HEK293 (cell line): ENCODE data around the gene BOK.

ENCODE experiments used
- MEIS1 ChIP-seq: sonication (generic); formaldehyde crosslinking; IDR thresholded peaks from 2 replicates; pipeline ENCODE4 v1.8.1; 2022; ENCODE audit warnings: missing genetic modification reagents, mild to moderate bottlenecking, borderline replicate concordance
- SETDB1 ChIP-seq: IDR thresholded peaks from one replicate; pipeline ENCODE4 v1.6.1; 2017; ENCODE audit warnings: mild to moderate bottlenecking, low read length, moderate library complexity, mixed read lengths; ENCODE audit not compliant: insufficient read length
- SP3 ChIP-seq: fragments of 450-650 bp; formaldehyde crosslinking; IDR thresholded peaks from 2 replicates; pipeline ENCODE4 v1.5.1; 2016; ENCODE audit warnings: missing biosample characterization, missing genetic modification characterization
- SP7 ChIP-seq: fragments of 450-650 bp; formaldehyde crosslinking; IDR thresholded peaks from 2 replicates; pipeline ENCODE4 v1.5.1; 2016; ENCODE audit warnings: missing biosample characterization, missing genetic modification characterization
- ZBTB20 ChIP-seq: fragments of 450-650 bp; formaldehyde crosslinking; IDR thresholded peaks from 2 replicates; pipeline ENCODE4 v1.5.1; 2016; ENCODE audit warnings: missing biosample characterization, missing genetic modification characterization
- ZFP3 ChIP-seq: fragments of 450-650 bp; formaldehyde crosslinking; IDR thresholded peaks from 2 replicates; pipeline ENCODE4 v1.5.1; 2016; ENCODE audit warnings: low read depth, missing biosample characterization, missing genetic modification characterization
- ZNF146 ChIP-seq: fragments of 450-650 bp; formaldehyde crosslinking; IDR thresholded peaks from 2 replicates; pipeline ENCODE4 v1.5.1; 2016; ENCODE audit warnings: missing biosample characterization, missing genetic modification characterization
- ZNF2 ChIP-seq: fragments of 450-650 bp; formaldehyde crosslinking; IDR thresholded peaks from 2 replicates; pipeline ENCODE4 v1.5.1; 2016; ENCODE audit warnings: missing biosample characterization, missing genetic modification characterization
- ZNF292 ChIP-seq: fragments of 450-650 bp; formaldehyde crosslinking; IDR thresholded peaks from 2 replicates; pipeline ENCODE4 v1.5.1; 2016; ENCODE audit warnings: low read depth, missing biosample characterization, missing genetic modification characterization, borderline replicate concordance
- ZNF366 ChIP-seq: fragments of 450-650 bp; formaldehyde crosslinking; conservative IDR thresholded peaks from 2 replicates; pipeline ENCODE4 v1.5.1; 2016; ENCODE audit warnings: missing biosample characterization, missing genetic modification characterization
- ZNF530 ChIP-seq: fragments of 450-650 bp; formaldehyde crosslinking; IDR thresholded peaks from 2 replicates; pipeline ENCODE4 v1.5.1; 2016; ENCODE audit warnings: low read depth, missing biosample characterization, missing genetic modification characterization
- ZNF555 ChIP-seq: fragments of 450-650 bp; formaldehyde crosslinking; conservative IDR thresholded peaks from 2 replicates; pipeline ENCODE4 v1.5.1; 2017; ENCODE audit warnings: missing biosample characterization, mild to moderate bottlenecking, missing genetic modification characterization, inconsistent platforms
- ZNF596 ChIP-seq: fragments of 450-650 bp; IDR thresholded peaks from 2 replicates; pipeline ENCODE4 v1.5.0; 2018; ENCODE audit warnings: missing biosample characterization, mild to moderate bottlenecking, missing genetic modification characterization, moderate library complexity
- ZNF610 ChIP-seq: fragments of 450-650 bp; formaldehyde crosslinking; IDR thresholded peaks from 2 replicates; pipeline ENCODE4 v1.5.1; 2016; ENCODE audit warnings: missing biosample characterization, missing genetic modification characterization, borderline replicate concordance
- ZNF654 ChIP-seq: fragments of 450-650 bp; formaldehyde crosslinking; IDR thresholded peaks from 2 replicates; pipeline ENCODE4 v1.5.1; 2016; ENCODE audit warnings: low read depth, missing biosample characterization, missing genetic modification characterization
- ZNF837 ChIP-seq: fragments of 450-650 bp; formaldehyde crosslinking; IDR thresholded peaks from 2 replicates; pipeline ENCODE4 v1.5.1; 2016; ENCODE audit warnings: missing biosample characterization, missing genetic modification characterization
- ZSCAN30 ChIP-seq: fragments of 450-650 bp; IDR thresholded peaks from 2 replicates; pipeline ENCODE4 v1.5.1; 2018; ENCODE audit warnings: missing biosample characterization, mild to moderate bottlenecking, missing genetic modification characterization, moderate library complexity
- ZXDB ChIP-seq: fragments of 450-650 bp; formaldehyde crosslinking; IDR thresholded peaks from 2 replicates; pipeline ENCODE4 v1.5.1; 2016; ENCODE audit warnings: missing biosample characterization, missing genetic modification characterization
- TF ChIP-seq, protein P1 (sequence below): fragments of 450-650 bp; formaldehyde crosslinking; IDR thresholded peaks from 2 replicates; pipeline ENCODE4 v1.5.1; 2016; ENCODE audit warnings: missing biosample characterization, missing genetic modification characterization
- TF ChIP-seq, protein P2 (sequence below): fragments of 450-650 bp; formaldehyde crosslinking; IDR thresholded peaks from 2 replicates; pipeline ENCODE4 v1.5.1; 2016; ENCODE audit warnings: missing biosample characterization, missing genetic modification characterization
- TF ChIP-seq, protein P3 (sequence below): IDR thresholded peaks from 2 replicates; pipeline ENCODE4 v1.6.1; 2011; ENCODE audit warnings: mild to moderate bottlenecking, low read depth, low read length, borderline replicate concordance
- TF ChIP-seq, protein P4 (sequence below): fragments of 450-650 bp; formaldehyde crosslinking; IDR thresholded peaks from 2 replicates; pipeline ENCODE4 v1.5.1; 2016; ENCODE audit warnings: missing biosample characterization, missing genetic modification characterization
- TF ChIP-seq, protein P5 (sequence below): fragments of 450-650 bp; formaldehyde crosslinking; IDR thresholded peaks from 2 replicates; pipeline ENCODE4 v1.5.1; 2016; ENCODE audit warnings: missing biosample characterization, missing genetic modification characterization, borderline replicate concordance

BOK gene

DNA sequence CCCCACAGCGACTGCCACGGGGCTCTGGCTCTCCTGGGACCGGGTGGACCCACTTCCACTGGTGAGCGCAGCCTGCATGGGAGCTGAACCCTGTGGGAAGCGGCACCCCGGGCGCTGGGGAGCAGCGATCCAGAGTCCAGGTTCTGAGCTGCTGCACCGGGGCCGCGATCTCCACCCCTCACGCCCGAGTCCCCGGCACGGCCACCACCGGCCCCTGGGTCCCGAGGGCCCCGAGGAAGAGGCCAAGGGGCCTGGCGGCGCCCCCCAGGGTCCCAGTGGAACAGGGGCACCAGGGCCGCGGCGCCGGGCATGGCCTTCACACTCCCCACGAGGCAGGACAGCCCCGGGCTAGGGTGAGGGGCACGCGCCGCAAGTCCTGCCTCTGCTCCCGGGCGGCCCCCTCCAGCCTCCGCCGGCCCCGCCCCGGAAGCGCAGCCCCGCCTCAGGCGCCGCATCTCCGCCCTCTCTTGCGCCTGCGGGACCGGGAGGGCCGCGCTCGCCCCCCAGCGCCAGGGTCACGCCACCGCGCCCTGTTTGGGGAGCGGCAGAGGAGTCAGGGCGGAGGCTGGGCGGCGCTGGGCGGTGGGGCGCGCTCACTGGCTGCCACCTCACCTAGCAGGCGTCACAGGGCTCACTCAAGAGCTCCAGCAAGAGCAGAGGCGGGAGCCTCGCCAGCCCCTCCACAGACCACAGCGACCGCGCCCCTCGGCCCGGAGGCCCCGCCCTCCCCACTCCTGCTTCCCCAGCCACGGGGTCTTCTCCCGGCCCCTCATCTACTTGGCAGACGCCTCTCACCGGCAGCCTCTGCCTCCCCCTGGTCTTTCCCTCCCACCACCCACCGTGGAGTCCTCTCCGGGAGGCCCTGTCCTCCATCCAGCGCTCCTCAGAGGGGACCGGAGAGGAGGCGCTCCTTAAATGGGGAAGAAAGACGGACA is 51.6 kb downstream of the BOK start (continued):
- peak; percentile 78 for TF ChIP-seq ZBTB20 (tag by site-specific recombination)
- TF ChIP-seq ZXDB (tag by site-specific recombination) = 0 out of 2 replicates have a peak, but pooled peaks have one; percentile 12
- peak; percentile 88 for TF ChIP-seq ZNF610 (tag by site-specific recombination)
- TF ChIP-seq ZNF654 (tag by site-specific recombination) = no peak
- TF ChIP-seq, protein P1, sequence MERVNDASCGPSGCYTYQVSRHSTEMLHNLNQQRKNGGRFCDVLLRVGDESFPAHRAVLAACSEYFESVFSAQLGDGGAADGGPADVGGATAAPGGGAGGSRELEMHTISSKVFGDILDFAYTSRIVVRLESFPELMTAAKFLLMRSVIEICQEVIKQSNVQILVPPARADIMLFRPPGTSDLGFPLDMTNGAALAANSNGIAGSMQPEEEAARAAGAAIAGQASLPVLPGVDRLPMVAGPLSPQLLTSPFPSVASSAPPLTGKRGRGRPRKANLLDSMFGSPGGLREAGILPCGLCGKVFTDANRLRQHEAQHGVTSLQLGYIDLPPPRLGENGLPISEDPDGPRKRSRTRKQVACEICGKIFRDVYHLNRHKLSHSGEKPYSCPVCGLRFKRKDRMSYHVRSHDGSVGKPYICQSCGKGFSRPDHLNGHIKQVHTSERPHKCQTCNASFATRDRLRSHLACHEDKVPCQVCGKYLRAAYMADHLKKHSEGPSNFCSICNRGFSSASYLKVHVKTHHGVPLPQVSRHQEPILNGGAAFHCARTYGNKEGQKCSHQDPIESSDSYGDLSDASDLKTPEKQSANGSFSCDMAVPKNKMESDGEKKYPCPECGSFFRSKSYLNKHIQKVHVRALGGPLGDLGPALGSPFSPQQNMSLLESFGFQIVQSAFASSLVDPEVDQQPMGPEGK (tag by site-specific recombination) = peak; percentile 69
- TF ChIP-seq, protein P2, sequence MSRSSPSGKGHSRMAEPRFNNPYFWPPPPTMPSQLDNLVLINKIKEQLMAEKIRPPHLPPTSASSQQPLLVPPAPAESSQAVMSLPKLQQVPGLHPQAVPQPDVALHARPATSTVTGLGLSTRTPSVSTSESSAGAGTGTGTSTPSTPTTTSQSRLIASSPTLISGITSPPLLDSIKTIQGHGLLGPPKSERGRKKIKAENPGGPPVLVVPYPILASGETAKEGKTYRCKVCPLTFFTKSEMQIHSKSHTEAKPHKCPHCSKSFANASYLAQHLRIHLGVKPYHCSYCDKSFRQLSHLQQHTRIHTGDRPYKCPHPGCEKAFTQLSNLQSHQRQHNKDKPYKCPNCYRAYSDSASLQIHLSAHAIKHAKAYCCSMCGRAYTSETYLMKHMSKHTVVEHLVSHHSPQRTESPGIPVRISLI (tag by site-specific recombination) = no peak
- TF ChIP-seq, protein P3, sequence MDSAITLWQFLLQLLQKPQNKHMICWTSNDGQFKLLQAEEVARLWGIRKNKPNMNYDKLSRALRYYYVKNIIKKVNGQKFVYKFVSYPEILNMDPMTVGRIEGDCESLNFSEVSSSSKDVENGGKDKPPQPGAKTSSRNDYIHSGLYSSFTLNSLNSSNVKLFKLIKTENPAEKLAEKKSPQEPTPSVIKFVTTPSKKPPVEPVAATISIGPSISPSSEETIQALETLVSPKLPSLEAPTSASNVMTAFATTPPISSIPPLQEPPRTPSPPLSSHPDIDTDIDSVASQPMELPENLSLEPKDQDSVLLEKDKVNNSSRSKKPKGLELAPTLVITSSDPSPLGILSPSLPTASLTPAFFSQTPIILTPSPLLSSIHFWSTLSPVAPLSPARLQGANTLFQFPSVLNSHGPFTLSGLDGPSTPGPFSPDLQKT = peak; percentile 83; the same call in 1 of the 2 replicates
- TF ChIP-seq ZNF596 (tag by site-specific recombination) = 0 out of 2 replicates have a peak, but pooled peaks have one; percentile 22
- TF ChIP-seq ZNF2 = no peak
- no peak for TF ChIP-seq ZNF555 (tag by site-specific recombination)
- TF ChIP-seq, protein P4, sequence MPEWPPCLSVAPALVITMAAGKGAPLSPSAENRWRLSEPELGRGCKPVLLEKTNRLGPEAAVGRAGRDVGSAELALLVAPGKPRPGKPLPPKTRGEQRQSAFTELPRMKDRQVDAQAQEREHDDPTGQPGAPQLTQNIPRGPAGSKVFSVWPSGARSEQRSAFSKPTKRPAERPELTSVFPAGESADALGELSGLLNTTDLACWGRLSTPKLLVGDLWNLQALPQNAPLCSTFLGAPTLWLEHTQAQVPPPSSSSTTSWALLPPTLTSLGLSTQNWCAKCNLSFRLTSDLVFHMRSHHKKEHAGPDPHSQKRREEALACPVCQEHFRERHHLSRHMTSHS (tag by site-specific recombination) = no peak
- TF ChIP-seq MEIS1 (CRISPR knock-in tag) = no peak
- TF ChIP-seq ZNF366 = no peak
- TF ChIP-seq SETDB1 = no peak
- 0 out of 2 replicates have a peak, but pooled peaks have one; percentile 22 for TF ChIP-seq SP7 (tag by site-specific recombination)
- no peak for TF ChIP-seq ZFP3
- TF ChIP-seq, protein P5, sequence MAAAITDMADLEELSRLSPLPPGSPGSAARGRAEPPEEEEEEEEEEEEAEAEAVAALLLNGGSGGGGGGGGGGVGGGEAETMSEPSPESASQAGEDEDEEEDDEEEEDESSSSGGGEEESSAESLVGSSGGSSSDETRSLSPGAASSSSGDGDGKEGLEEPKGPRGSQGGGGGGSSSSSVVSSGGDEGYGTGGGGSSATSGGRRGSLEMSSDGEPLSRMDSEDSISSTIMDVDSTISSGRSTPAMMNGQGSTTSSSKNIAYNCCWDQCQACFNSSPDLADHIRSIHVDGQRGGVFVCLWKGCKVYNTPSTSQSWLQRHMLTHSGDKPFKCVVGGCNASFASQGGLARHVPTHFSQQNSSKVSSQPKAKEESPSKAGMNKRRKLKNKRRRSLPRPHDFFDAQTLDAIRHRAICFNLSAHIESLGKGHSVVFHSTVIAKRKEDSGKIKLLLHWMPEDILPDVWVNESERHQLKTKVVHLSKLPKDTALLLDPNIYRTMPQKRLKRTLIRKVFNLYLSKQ (tag by site-specific recombination) = no peak
- no peak for TF ChIP-seq ZNF837 (tag by site-specific recombination)
- TF ChIP-seq ZSCAN30 (tag by site-specific recombination) = peak; percentile 39; the same call in 1 of the 2 replicates
- TF ChIP-seq ZNF292 (tag by site-specific recombination) = no peak
- TF ChIP-seq ZNF530 (tag by site-specific recombination) = no peak
- peak; percentile 76 for TF ChIP-seq SP3 (tag by site-specific recombination)
- no peak for TF ChIP-seq ZNF146 (tag by site-specific recombination)
